ENCODE data around the gene RAB17. TPM values are rescaled to one million over a fixed set of nuclear protein-coding genes. Genes with fewer than 3 reads are reported as not detected.

The RAB17 gene
- total and polyA plus RNA-seq, 2 experiments from 2014 or later, result 58.3 to 99.1 TPM

DNA sequence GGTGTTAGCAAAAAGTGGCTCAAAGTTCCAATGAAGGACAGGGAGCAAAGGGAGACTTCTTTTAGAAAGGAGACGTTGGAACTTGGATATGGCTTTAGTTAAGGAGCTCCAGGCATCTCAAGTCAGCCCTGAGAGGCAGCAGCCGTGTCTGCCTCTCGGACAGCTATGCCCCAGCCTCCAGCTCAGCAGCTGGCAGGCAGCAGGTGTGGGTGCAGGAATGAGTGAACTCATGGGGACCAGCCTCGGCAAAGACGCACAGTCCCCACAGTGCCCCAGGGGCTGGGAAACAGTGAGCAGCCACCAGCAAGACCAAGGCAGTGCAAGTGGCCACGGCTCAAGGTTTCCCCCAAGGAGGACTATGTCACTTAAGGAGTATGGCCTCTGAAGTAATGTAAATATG, 35.2 kb upstream of the RAB17 start:
- H3K4me3 ChIP-seq, result no peak overlapping the region
- H4K20me1 ChIP-seq (ENCODE audit: insufficient read depth, poor library complexity, severe bottlenecking), result peaks cover 6% of the 10 kb centered on the region
- DNase-seq (ENCODE audit: low spot score), result no peak
- no peaks in the 10 kb centered on the region for H3K9me2 ChIP-seq (replicated peaks; ENCODE audit: insufficient read depth)
- 57% methylated on average over 6 of the region's 6 CpGs for WGBS (ENCODE audit: low lambda C conversion rate, missing lambda C conversion rate)
- peaks cover 24% of the 10 kb centered on the region for H3K79me2 ChIP-seq
- no peaks in the 10 kb centered on the region for H3K36me3 ChIP-seq (replicated peaks; ENCODE audit: insufficient read depth, low read depth)
- no peaks in the 10 kb centered on the region for H3K27me3 ChIP-seq
- TF ChIP-seq CTCF (IDR thresholded peaks at IDR 0.05; ENCODE audit: poor library complexity) (no peak), EZH2phosphoT487 (IDR thresholded peaks at IDR 0.05; ENCODE audit: low read depth, severe bottlenecking, unreplicated experiment) (no peak), EZH2 (IDR thresholded peaks at IDR 0.05; ENCODE audit: borderline replicate concordance) (no peak)
- H3K4me1 ChIP-seq (ENCODE audit: insufficient read depth), result peaks cover 11% of the 10 kb centered on the region
- H3K27ac ChIP-seq, result no peak overlapping the region
- no peaks in the 10 kb centered on the region for H3K9me3 ChIP-seq (ENCODE audit: low read depth)
- no peak overlapping the region for H3K4me2 ChIP-seq
- H2AFZ ChIP-seq, result no peak overlapping the region

DNA sequence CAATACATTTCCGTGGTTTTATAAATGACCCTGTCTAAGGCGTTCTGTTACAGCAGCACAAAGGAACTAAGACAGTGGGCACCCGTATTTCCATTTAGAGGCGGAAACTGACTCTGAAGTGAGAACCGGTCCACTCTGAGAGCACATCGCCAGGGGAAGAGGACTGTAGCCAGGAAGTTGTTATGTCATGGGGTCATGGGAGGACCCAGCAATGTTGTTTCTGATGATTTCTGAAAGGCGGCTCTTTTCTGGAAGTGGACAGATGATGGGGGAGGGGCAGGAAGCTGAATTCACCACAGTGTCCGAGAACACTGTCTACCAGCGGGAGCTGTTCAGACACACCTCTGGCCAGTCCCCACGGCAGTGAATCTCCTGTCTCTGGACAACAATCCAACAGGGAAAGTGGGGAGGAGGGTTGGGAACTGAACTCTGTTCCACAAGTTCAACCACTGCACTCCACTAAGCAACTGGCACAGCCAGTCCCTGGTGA, 34.7 kb upstream of the RAB17 start:
- Histone ChIP-seq H3K27me3 (no peaks in the 10 kb centered on the region), H4K20me1 (ENCODE audit: insufficient read depth, poor library complexity, severe bottlenecking) (peaks cover 6% of the 10 kb centered on the region), H3K4me3 (no peak overlapping the region), H3K9me2 (replicated peaks; ENCODE audit: insufficient read depth) (no peaks in the 10 kb centered on the region), H3K9me3 (ENCODE audit: low read depth) (no peaks in the 10 kb centered on the region), H3K79me2 (peaks cover 19% of the 10 kb centered on the region), H3K4me1 (ENCODE audit: insufficient read depth) (peaks cover 11% of the 10 kb centered on the region), H3K27ac (no peak overlapping the region), H3K36me3 (replicated peaks; ENCODE audit: insufficient read depth, low read depth) (no peaks in the 10 kb centered on the region), H3K4me2 (no peak overlapping the region), H2AFZ (no peak overlapping the region)
- no peak for DNase-seq (ENCODE audit: low spot score)
- 90% methylated on average over 10 of the region's 10 CpGs for WGBS (ENCODE audit: low lambda C conversion rate, missing lambda C conversion rate)
- TF ChIP-seq CTCF (IDR thresholded peaks at IDR 0.05; ENCODE audit: poor library complexity) (no peak), EZH2 (IDR thresholded peaks at IDR 0.05; ENCODE audit: borderline replicate concordance) (no peak), EZH2phosphoT487 (IDR thresholded peaks at IDR 0.05; ENCODE audit: low read depth, severe bottlenecking, unreplicated experiment) (no peak)

DNA sequence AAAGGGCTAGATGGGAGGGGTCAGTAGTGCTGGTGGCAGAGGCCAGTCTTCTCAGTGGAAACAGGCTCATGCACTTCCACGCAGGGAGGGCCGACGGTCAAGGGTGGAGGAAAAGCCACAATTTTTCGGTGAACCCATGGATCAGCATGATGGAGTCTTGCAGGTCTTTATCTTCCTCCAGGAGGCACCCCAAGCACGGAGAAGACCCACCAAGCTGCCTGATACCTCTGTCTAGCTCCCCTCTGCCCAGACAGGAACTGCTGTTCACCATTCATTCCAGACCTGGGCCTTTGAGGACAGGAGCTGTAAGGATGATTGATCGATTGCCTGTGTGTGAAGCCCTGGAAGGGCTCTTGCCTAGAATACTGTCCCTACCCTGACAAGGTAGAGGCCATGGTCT, 34.0 kb upstream of the RAB17 start:
- Histone ChIP-seq H3K27ac (no peak overlapping the region), H3K27me3 (no peaks in the 10 kb centered on the region), H2AFZ (no peak overlapping the region), H4K20me1 (ENCODE audit: insufficient read depth, poor library complexity, severe bottlenecking) (peaks cover 6% of the 10 kb centered on the region), H3K79me2 (peaks cover 12% of the 10 kb centered on the region), H3K4me1 (ENCODE audit: insufficient read depth) (peaks cover 11% of the 10 kb centered on the region), H3K36me3 (replicated peaks; ENCODE audit: insufficient read depth, low read depth) (no peaks in the 10 kb centered on the region), H3K4me2 (no peak overlapping the region), H3K4me3 (no peak overlapping the region), H3K9me2 (replicated peaks; ENCODE audit: insufficient read depth) (no peaks in the 10 kb centered on the region), H3K9me3 (ENCODE audit: low read depth) (no peaks in the 10 kb centered on the region)
- no peak for DNase-seq (ENCODE audit: low spot score)
- WGBS (ENCODE audit: low lambda C conversion rate, missing lambda C conversion rate), result 90% methylated on average over 6 of the region's 6 CpGs
- no peak for TF ChIP-seq EZH2 (IDR thresholded peaks at IDR 0.05; ENCODE audit: borderline replicate concordance)
- no peak for TF ChIP-seq EZH2phosphoT487 (IDR thresholded peaks at IDR 0.05; ENCODE audit: low read depth, severe bottlenecking, unreplicated experiment)
- TF ChIP-seq CTCF (IDR thresholded peaks at IDR 0.05; ENCODE audit: poor library complexity), result no peak

Data from hepatocyte (in vitro differentiated cells).